SH-SY5Y (cell line): ENCODE results near the gene ANKMY1.

Experiments used
- GATA2 ChIP-seq: IDR thresholded peaks from 2 replicates; pipeline ENCODE4 v1.6.1; 2011; ENCODE audit warnings: mild to moderate bottlenecking, low read depth, low read length
- GATA3 ChIP-seq: IDR thresholded peaks from 2 replicates; pipeline ENCODE4 v1.6.1; 2011; ENCODE audit warnings: low read depth, mild to moderate bottlenecking, low read length, moderate library complexity

Gene ANKMY1

DNA sequence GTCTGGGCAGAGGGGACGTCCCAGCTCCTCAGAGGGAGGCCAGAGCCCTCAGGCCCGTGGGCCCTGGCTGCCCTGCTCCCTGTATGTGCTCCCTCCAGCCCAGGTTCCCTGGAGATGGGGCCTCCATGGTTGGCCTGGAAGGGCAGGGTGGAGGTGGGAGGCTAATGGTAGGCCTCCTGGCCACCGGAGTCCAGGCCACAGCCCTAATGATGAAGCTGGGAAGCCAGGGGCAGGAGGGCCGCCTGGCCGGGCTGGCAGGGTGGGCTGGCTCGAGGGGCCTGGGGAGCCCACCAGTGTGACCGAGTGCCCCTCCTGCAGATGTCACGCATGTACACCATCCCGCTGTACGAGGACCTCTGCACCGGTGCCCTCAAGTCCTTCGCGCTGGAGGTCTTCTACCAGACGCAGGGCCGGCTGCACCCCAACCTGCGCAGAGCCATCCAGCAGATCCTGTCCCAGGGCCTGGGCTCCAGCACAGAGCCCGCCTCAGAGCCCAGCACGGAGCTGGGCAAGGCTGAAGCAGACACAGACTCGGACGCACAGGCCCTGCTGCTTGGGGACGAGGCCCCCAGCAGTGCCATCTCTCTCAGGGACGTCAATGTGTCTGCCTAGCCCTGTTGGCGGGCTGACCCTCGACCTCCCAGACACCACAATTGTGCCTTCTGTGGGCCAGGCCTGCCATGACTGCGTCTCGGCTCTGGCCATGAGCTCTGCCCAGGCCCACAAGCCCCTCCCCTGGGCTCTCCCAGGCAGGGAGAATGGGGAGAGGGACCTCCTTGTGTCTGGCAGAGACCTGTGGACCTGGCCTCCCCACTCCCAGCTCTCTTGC is 19.7 kb upstream of the ANKMY1 start:
- no peak for TF ChIP-seq GATA2
- no peak for TF ChIP-seq GATA3

DNA sequence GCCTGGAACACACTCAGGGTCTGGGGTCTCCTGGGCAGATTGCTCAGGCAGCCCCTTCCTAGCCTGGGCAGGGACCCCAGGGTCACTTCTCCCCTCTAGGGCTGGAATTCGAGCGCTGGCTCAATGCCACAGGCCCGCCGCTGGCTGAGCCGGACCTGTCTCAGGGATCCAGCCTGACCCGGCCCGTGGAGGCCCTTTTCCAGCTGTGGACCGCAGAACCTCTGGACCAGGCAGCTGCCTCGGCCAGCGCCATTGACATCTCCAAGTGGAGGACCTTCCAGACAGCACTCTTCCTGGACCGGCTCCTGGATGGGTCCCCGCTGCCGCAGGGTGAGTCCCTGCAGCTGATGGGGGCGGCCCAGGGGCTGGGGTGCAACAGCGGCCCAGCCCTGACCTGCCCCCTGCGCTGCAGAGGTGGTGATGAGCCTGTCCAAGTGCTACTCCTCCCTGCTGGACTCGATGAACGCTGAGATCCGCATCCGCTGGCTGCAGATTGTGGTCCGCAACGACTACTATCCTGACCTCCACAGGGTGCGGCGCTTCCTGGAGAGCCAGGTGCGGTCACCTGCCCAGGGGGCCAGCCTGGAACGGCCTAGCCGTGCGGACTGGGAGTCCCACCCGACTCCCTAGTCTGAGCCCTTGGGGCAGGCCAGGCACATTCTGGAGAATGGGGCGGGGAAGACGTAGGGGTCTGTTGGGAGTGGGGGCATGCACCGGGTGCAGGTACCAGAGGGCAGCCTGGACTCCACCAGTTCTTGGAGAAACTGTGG is 18.8 kb upstream of the ANKMY1 start:
- no peak for TF ChIP-seq GATA2
- TF ChIP-seq GATA3, result no peak

DNA sequence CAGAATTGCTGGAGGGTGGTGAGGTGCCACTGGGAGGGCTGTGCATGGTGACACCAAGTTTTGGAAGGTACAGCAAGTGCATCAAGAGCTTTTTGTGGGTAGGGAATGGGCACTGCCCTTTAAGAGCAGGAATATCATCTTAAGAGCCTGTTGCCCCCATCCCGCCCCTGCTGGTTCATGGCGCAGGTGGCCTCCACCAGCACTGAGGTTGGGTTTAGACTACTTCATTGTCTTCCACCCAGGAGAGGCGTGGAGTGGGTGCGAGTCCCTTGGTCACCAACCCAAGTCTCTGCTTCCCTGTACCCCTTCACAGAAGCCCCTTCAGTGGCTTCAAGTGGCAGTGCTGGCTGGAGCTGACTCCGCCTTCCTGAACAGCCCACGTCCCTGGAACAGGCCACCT is 18.2 kb upstream of the ANKMY1 start:
- TF ChIP-seq GATA3, result no peak
- TF ChIP-seq GATA2, result no peak

- TF ChIP-seq GATA3, result no peak
- TF ChIP-seq GATA2, result no peak
These were observed 17.5 kb upstream of the ANKMY1 start for GRCh38 chr2:240575101-240575965.

- TF ChIP-seq GATA3 (no peak), GATA2 (no peak)
These were observed 16.8 kb upstream of the ANKMY1 start for GRCh38 chr2:240574386-240575100.

DNA sequence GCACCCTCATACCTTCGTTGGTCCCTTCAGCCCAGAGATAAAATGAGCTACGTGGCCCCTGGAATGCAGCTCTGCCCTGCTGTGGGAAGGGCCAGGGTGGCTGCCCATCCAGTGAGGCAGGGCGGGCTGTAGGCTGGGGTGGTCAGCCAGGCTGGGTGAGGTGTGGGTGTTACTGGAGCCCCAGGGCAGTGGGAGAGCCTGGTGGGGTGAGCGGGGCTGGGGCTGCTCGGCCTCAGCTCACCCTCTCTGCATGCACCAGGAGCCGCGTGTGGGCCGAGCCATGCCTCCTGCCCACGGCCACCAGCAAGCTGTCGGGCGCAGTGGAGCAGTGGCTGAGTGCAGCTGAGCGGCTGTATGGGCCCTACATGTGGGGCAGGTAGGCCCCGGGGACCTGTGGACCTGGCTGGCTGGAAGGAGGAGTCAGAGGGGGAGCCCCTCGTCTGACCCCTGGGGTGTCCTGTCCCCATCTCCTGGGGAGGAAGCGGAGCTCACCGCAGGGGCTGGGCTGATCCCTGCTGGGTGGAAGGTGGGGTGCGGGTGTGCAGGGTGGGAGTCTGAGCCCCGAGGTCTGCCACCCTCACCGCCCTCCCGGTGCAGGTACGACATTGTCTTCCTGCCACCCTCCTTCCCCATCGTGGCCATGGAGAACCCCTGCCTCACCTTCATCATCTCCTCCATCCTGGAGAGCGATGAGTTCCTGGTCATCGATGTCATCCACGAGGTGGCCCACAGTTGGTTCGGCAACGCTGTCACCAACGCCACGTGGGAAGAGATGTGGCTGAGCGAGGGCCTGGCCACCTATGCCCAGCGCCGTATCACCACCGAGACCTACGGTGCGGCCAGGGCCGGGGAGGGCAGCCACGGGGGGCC is 16.0 kb upstream of the ANKMY1 start:
- no peak for TF ChIP-seq GATA2
- TF ChIP-seq GATA3, result no peak

DNA sequence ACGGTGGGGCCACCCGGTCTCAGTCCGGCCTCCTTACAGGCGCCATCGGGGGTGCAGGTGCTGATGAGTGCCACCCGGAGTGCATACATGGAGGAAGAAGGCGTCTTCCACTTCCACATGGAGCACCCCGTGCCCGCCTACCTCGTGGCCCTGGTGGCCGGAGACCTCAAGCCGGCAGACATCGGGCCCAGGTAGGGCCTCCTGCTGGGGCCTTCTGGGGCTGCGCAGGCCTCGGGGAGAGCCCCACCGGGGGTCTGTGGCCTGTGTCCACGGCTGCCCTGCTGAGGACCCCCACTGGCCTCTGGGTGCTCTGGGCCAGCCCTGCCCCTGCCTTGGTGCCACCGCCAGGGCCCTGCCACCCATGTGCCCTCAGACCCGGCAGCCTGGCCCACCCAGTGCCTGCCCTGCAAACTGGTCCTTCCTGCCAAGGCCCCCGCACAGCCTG is 15.3 kb upstream of the ANKMY1 start:
- TF ChIP-seq GATA2, result no peak
- TF ChIP-seq GATA3, result no peak

DNA sequence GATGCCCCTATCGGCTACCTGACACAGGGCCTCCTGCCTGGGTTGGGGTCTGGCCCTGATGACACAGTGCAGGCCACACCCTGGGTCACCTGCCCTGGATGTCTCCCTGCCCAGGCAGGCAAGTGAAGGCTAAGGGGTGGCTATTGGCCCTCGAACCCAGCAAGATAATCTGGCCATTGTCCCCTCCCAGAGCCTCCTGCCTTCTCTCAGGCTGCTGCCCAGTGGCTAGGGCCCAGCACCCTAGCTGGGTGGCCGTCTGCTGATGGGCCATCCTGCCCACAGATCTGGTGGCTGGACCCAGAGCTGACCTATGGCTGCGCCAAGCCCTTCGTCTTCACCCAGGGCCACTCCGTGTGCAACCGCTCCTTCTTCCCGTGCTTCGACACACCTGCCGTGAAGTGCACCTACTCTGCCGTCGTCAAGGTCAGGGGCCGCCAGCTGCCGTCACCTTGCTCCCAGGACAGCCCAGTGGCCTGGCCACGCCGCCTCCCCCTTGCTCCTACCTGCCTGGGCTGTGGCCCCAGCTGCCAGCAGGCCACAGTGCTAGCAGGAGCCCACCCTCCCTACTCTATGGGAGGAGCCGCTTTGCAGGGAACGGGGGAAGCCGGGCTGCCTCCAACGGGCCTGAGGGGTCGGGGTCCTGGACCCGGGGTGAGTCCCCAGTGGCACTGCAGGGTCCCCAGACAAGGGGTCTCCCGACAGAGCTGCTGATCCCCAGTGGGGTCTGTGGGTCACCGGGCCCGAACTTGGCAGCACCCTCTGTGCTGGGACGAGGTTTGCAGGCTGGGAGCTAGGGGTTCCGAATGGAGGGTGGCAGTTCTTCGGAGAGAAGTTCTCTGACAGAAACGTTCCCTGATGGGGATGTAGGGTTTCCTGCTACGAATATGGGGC is 14.6 kb upstream of the ANKMY1 start:
- TF ChIP-seq GATA3 (no peak), GATA2 (no peak)

- no peak for TF ChIP-seq GATA2
- no peak for TF ChIP-seq GATA3
These were observed 13.7 kb upstream of the ANKMY1 start for GRCh38 chr2:240571314-240571973.

GRCh38 chr2:240570531-240571313 is 12.9 kb upstream of the ANKMY1 start:
- TF ChIP-seq GATA3 (no peak), GATA2 (no peak)
